ENCODE results near the gene RELT.

DNA sequence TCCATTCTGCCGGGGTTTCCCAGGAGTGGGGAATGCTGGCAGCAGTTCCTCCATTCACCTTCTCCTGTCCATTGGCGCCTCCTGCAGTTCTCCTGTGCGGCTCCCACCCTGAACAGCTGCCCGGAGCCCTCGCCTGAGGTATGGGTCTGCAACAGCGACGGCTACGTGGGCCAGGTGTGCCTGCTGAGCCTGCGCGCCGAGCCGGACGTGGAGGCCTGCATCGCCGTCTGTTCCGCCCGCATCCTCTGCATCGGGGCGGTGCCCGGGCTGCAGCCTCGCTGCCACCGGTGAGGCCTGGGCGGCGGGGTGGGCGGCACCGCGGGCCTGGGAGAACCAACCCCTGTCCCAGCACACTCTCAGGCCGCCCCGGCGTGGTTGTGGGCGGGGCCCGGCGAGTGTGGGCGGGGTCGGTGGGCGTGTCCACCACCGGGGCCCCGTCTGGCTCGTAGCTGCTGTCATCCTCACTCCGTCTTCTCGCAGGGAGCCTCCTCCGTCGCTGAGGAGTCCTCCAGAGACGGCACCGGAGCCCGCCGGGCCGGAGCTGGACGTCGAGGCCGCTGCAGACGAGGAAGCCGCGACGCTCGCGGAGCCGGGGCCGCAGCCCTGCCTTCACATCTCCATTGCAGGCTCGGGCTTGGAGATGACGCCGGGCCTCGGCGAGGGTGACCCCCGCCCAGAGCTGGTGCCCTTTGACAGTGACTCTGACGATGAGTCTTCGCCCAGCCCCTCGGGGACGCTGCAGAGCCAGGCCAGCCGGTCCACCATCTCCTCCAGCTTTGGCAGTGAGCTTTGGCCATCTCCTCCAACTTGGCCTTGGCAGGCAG lies 14.0 kb upstream of the RELT start:
- TF ChIP-seq, protein P1, sequence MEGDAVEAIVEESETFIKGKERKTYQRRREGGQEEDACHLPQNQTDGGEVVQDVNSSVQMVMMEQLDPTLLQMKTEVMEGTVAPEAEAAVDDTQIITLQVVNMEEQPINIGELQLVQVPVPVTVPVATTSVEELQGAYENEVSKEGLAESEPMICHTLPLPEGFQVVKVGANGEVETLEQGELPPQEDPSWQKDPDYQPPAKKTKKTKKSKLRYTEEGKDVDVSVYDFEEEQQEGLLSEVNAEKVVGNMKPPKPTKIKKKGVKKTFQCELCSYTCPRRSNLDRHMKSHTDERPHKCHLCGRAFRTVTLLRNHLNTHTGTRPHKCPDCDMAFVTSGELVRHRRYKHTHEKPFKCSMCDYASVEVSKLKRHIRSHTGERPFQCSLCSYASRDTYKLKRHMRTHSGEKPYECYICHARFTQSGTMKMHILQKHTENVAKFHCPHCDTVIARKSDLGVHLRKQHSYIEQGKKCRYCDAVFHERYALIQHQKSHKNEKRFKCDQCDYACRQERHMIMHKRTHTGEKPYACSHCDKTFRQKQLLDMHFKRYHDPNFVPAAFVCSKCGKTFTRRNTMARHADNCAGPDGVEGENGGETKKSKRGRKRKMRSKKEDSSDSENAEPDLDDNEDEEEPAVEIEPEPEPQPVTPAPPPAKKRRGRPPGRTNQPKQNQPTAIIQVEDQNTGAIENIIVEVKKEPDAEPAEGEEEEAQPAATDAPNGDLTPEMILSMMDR (IDR thresholded peaks at IDR 0.05): no peak
- no peak for TF ChIP-seq POLR2A (IDR thresholded peaks at IDR 0.05)
